HCT116 (cell line): ENCODE data around the gene MPEG1.

ENCODE experiments used
- CTCF ChIP-seq, 3 experiments: fragments of 200-600 bp in 1 of 3; sonication (generic) in 1 of 3; IDR thresholded peaks in 2 of 3; conservative IDR thresholded peaks in 1 of 3; 2 replicates each; pipeline ENCODE4 v1.5.1; 2012 to 2017; ENCODE audit warnings: low read depth in 2 of 3, low read length in 2 of 3, antibody characterized with exemption in 1 of 3, borderline replicate concordance in 1 of 3, control low read depth in 1 of 3, mild to moderate bottlenecking in 1 of 3, mixed read lengths in 1 of 3, mixed run types in 1 of 3, moderate library complexity in 1 of 3; ENCODE audit not compliant: insufficient read depth in 1 of 3
- POLR2A ChIP-seq: IDR thresholded peaks from 2 replicates; pipeline ENCODE4 v1.7.0; 2011; ENCODE audit warnings: borderline replicate concordance; ENCODE audit not compliant: insufficient read depth, insufficient read length; ENCODE audit errors: extremely low read depth
- RAD21 ChIP-seq: IDR thresholded peaks from 2 replicates; pipeline ENCODE4 v1.6.1; 2012; ENCODE audit warnings: low read depth, mild to moderate bottlenecking
- REST ChIP-seq: IDR thresholded peaks from 2 replicates; pipeline ENCODE4 v1.6.1; 2012; ENCODE audit warnings: low read depth
- ZNF274 ChIP-seq: fragments of 200-500 bp; sonication (Bioruptor generic); IDR thresholded peaks from 2 replicates; pipeline ENCODE4 v1.6.1; 2014; ENCODE audit warnings: mild to moderate bottlenecking, low read depth, low read length, inconsistent platforms

GRCh38 chr11:59223177-59223576, 10.4 kb upstream of the MPEG1 start:
- TF ChIP-seq CTCF (IDR thresholded peaks at IDR 0.05 in 2 of 3, conservative IDR thresholded peaks at IDR 0.05 in 1 of 3; ENCODE audit: borderline replicate concordance in 1 of 3, insufficient read depth in 1 of 3, low read depth in 2 of 3, low read length in 2 of 3) (no peak), REST (no peak), RAD21 (no peak), POLR2A (no peak), ZNF274 (no peak)
